SK-N-SH (cell line): ENCODE data around the gene GTF3C2. TPM values are rescaled to one million over a fixed set of nuclear protein-coding genes. Genes with fewer than 3 reads are reported as not detected.

Experiments used
- CTCF ChIA-PET: fragments of 300-600, 350-600 bp; formaldehyde crosslinking; extraction: SDS; loops from one replicate; lab custom pipeline; 2021; lab: Yijun Ruan, JAX
- POLR2A ChIA-PET: fragments of 350-600 bp; sonication (Branson Sonifier 250); formaldehyde crosslinking; extraction: SDS; loops from one replicate; lab custom pipeline; 2020; ENCODE audit warnings: antibody characterized with exemption, inconsistent platforms; lab: Yijun Ruan, JAX
- DNase-seq: peaks from one replicate; pipeline ENCODE4 v3.0.0; 2012
- H2AFZ ChIP-seq: fragments of 200-600 bp; sonication (generic); 2 replicates; pipeline ENCODE4 v1.8.1; 2016; ENCODE audit warnings: antibody characterized with exemption, mild to moderate bottlenecking, low read depth
- H3F3A ChIP-seq: fragments of 200-600 bp; sonication (generic); replicated peaks from 2 replicates; pipeline ENCODE3; 2016; ENCODE audit warnings: antibody characterized with exemption, mild to moderate bottlenecking; ENCODE audit not compliant: insufficient read depth
- H3K27ac ChIP-seq, 2 experiments: fragments of 200-500 bp in 1 of 2; fragments of 200-600 bp in 1 of 2; sonication (Bioruptor generic) in 1 of 2; sonication (generic), shearing (Covaris generic) in 1 of 2; 2 replicates each; pipeline versions ENCODE4 v1.5.1 to v1.6.1; 2014 to 2016; ENCODE audit warnings: low read depth in 2 of 2, inconsistent platforms in 1 of 2, low read length in 1 of 2, mild to moderate bottlenecking in 1 of 2, mixed read lengths in 1 of 2
- H3K27me3 ChIP-seq: fragments of 200-600 bp; sonication (generic), shearing (Covaris generic); 2 replicates; pipeline ENCODE4 v1.6.1; 2016; ENCODE audit warnings: mixed run types; ENCODE audit not compliant: insufficient read depth
- H3K36me3 ChIP-seq, 2 experiments: fragments of 200-500 bp in 1 of 2; fragments of 200-600 bp in 1 of 2; sonication (Bioruptor generic) in 1 of 2; sonication (generic) in 1 of 2; replicated peaks in 1 of 2; 2 replicates each; pipeline versions ENCODE3 to v1.5.1; 2014 to 2016; ENCODE audit warnings: low read length in 1 of 2, mild to moderate bottlenecking in 1 of 2; ENCODE audit not compliant: insufficient read depth in 2 of 2, control insufficient read depth in 1 of 2
- H3K4me1 ChIP-seq, 2 experiments: fragments of 200-500 bp in 1 of 2; fragments of 200-600 bp in 1 of 2; sonication (Bioruptor generic) in 1 of 2; sonication (generic), shearing (Covaris generic) in 1 of 2; 2 replicates each; pipeline versions ENCODE4 v1.5.1 to v1.6.1; 2014 to 2016; ENCODE audit warnings: low read depth in 1 of 2, low read length in 1 of 2, mixed run types in 1 of 2; ENCODE audit not compliant: insufficient read depth in 2 of 2, control insufficient read depth in 1 of 2
- H3K4me2 ChIP-seq: fragments of 200-600 bp; sonication (generic), shearing (Covaris generic); 2 replicates; pipeline ENCODE4 v1.6.1; 2017; ENCODE audit warnings: mixed run types
- H3K4me3 ChIP-seq, 2 experiments: fragments of 200-500 bp in 1 of 2; fragments of 200-600 bp in 1 of 2; sonication (Bioruptor generic) in 1 of 2; sonication (generic), shearing (Covaris generic) in 1 of 2; 2 replicates each; pipeline versions ENCODE4 v1.5.1 to v1.8.1; 2014 to 2016; ENCODE audit warnings: low read depth in 2 of 2, inconsistent platforms in 1 of 2, low read length in 1 of 2, mild to moderate bottlenecking in 1 of 2, mixed read lengths in 1 of 2, moderate library complexity in 1 of 2
- H3K79me2 ChIP-seq: fragments of 200-600 bp; sonication (generic); 2 replicates; pipeline ENCODE4 v1.8.1; 2017; ENCODE audit warnings: mild to moderate bottlenecking; ENCODE audit not compliant: insufficient read depth
- H3K9ac ChIP-seq: fragments of 200-600 bp; sonication (generic); 2 replicates; pipeline ENCODE4 v1.6.1; 2017; ENCODE audit warnings: mixed run types
- H3K9me2 ChIP-seq: fragments of 200-600 bp; sonication (generic); 2 replicates; pipeline ENCODE4 v1.6.1; 2017; ENCODE audit warnings: mixed run types
- H3K9me3 ChIP-seq: fragments of 200-600 bp; sonication (generic); 2 replicates; pipeline ENCODE4 v1.6.1; 2017; ENCODE audit warnings: mixed run types, mild to moderate bottlenecking, moderate library complexity
- H4K20me1 ChIP-seq: fragments of 200-600 bp; sonication (generic); 2 replicates; pipeline ENCODE4 v1.6.1; 2017; ENCODE audit warnings: mild to moderate bottlenecking, mixed run types; ENCODE audit not compliant: insufficient read depth
- CHD2 ChIP-seq: fragments of 150-350 bp; IDR thresholded peaks from 2 replicates; pipeline ENCODE4 v1.6.1; 2018; ENCODE audit warnings: low read length; ENCODE audit not compliant: partially characterized antibody
- ELF1 ChIP-seq: IDR thresholded peaks from 2 replicates; pipeline ENCODE4 v1.4.0; 2012
- FOSL2 ChIP-seq: IDR thresholded peaks from 2 replicates; pipeline ENCODE4 v1.4.0; 2012; ENCODE audit warnings: low read depth, mild to moderate bottlenecking, moderate library complexity, borderline replicate concordance
- FOXJ3 ChIP-seq: sonication (generic); formaldehyde crosslinking; IDR thresholded peaks from 2 replicates; pipeline ENCODE4 v1.5.1; 2020; ENCODE audit warnings: mild to moderate bottlenecking, missing genetic modification reagents
- FOXM1 ChIP-seq: IDR thresholded peaks from 2 replicates; pipeline ENCODE4 v1.4.0; 2012; ENCODE audit warnings: low read depth, mild to moderate bottlenecking
- GATA2 ChIP-seq: sonication (generic); formaldehyde crosslinking; IDR thresholded peaks from 2 replicates; pipeline ENCODE4 v1.5.0; 2020; ENCODE audit warnings: mild to moderate bottlenecking, missing genetic modification reagents
- JUND ChIP-seq: IDR thresholded peaks from 2 replicates; pipeline ENCODE4 v1.4.0; 2012
- MAX ChIP-seq: IDR thresholded peaks from 2 replicates; pipeline ENCODE4 v1.4.0; 2012; ENCODE audit warnings: low read depth
- MXI1 ChIP-seq: IDR thresholded peaks from 2 replicates; pipeline ENCODE4 v1.6.1; 2012; ENCODE audit warnings: mild to moderate bottlenecking, low read depth, low read length, improper control_type of control experiment
- NRF1 ChIP-seq: IDR thresholded peaks from 2 replicates; pipeline ENCODE4 v1.6.1; 2012; ENCODE audit warnings: low read depth, mild to moderate bottlenecking, low read length
- RAD21 ChIP-seq: IDR thresholded peaks from 2 replicates; pipeline ENCODE4 v1.6.1; 2012; ENCODE audit warnings: mild to moderate bottlenecking, low read length
- RCOR1 ChIP-seq: fragments of 150-350 bp; IDR thresholded peaks from 2 replicates; pipeline ENCODE4 v1.6.1; 2017; ENCODE audit warnings: antibody characterized with exemption, low read length
- TAF1 ChIP-seq: IDR thresholded peaks from 2 replicates; pipeline ENCODE4 v1.6.1; 2012; ENCODE audit warnings: low read depth, mild to moderate bottlenecking, low read length, moderate library complexity, borderline replicate concordance
- TEAD4 ChIP-seq: IDR thresholded peaks from 2 replicates; pipeline ENCODE4 v1.4.0; 2012; ENCODE audit warnings: mild to moderate bottlenecking, borderline replicate concordance; ENCODE audit not compliant: insufficient read depth
- USF2 ChIP-seq: fragments of 150-350 bp; IDR thresholded peaks from 2 replicates; pipeline ENCODE4 v1.6.1; 2017; ENCODE audit warnings: antibody characterized with exemption, low read length, low read depth, borderline replicate concordance
- YY1 ChIP-seq: IDR thresholded peaks from 2 replicates; pipeline ENCODE4 v1.4.0; 2012; ENCODE audit warnings: low read depth, mild to moderate bottlenecking
- ZBTB33 ChIP-seq: IDR thresholded peaks from 2 replicates; pipeline ENCODE4 v1.4.0; 2012; ENCODE audit warnings: low read depth, borderline replicate concordance
- WGBS: methylation state at CpG from one replicate; pipeline ENCODE4 v1.1.6; 2017; ENCODE audit warnings: low lambda C conversion rate; 5-methylcytosine and 5-hydroxymethylcytosine counted together
- polyA plus RNA-seq, 3 experiments: library from polyadenylated mRNA; depleted of rRNA; stranded (reverse); fragments of >200 nt; gene quantifications; 2 replicates each; pipeline ENCODE4 v1.2.3, GENCODE V29; 2012

The GTF3C2 gene
- polyA plus RNA-seq, 1 of the 3 experiments (the other 2 are of a cell fraction): 65.8 TPM

GRCh38 chr2:27309651-27310050 lies 46.9 kb downstream of the GTF3C2 start:
- no peaks in the 10 kb centered on the region for H3K9me2 ChIP-seq
- ChIA-PET POLR2A (interaction anchor here (1.6 kb wide), 1 partner anchor 13 kb away, joined by 6 read pairs; the partner anchor contains the start of gene MPV17), CTCF (interaction anchor here (1.1 to 3.3 kb wide), 3 partner anchors 16 to 45 kb away, joined by 3 to 17 read pairs (median 3); no protein-coding TSS in a partner anchor)
- H3K27me3 ChIP-seq: peaks cover 15% of the 10 kb centered on the region; the same call in 1 of the 2 replicates
- H3F3A ChIP-seq: no peaks in the 10 kb centered on the region
- WGBS: 82% methylated on average over 6 of the region's 6 CpGs
- H3K9me3 ChIP-seq: no peaks in the 10 kb centered on the region
- peaks cover 5 to 7% of the 10 kb centered on the region in 2 experiments for H3K36me3 ChIP-seq
- H4K20me1 ChIP-seq: peaks cover 10% of the 10 kb centered on the region; the same call in 1 of the 2 replicates
- no peaks in the 10 kb centered on the region for H3K79me2 ChIP-seq
- no peak overlapping the region for H3K27ac ChIP-seq
- no peak for TF ChIP-seq USF2
- no peak for TF ChIP-seq MXI1
- no peak for TF ChIP-seq FOXM1
- TF ChIP-seq TAF1: no peak
- TF ChIP-seq FOXJ3 (CRISPR knock-in tag): no peak
- no peak for TF ChIP-seq GATA2 (CRISPR knock-in tag)
- TF ChIP-seq TEAD4: no peak
- no peak for TF ChIP-seq ZBTB33
- no peak for TF ChIP-seq RAD21
- TF ChIP-seq RCOR1: no peak
- no peak for TF ChIP-seq CHD2
- TF ChIP-seq NRF1: no peak
- no peak for TF ChIP-seq MAX
- TF ChIP-seq YY1: no peak
- TF ChIP-seq FOSL2: no peak
- no peak for TF ChIP-seq ELF1
- TF ChIP-seq JUND: no peak
- no peak overlapping the region for H2AFZ ChIP-seq
- no peak for DNase-seq
- H3K9ac ChIP-seq: no peak overlapping the region
- H3K4me2 ChIP-seq: no peak overlapping the region
- H3K4me3 ChIP-seq: no peak overlapping the region
- H3K4me1 ChIP-seq: peaks cover 0 to 18% of the 10 kb centered on the region in 2 experiments; a peak in 1 of 4 replicates
